Activated naive CD4-positive, alpha-beta T cell treated with anti-CD3 and anti-CD28 coated beads, Interleukin-2, amount 50 U/mL, for 24 hours (primary cell): ENCODE measurements around the gene STH.

Experiments used
- H3K27ac Mint-ChIP-seq: one replicate; pipeline ENCODE4 v1.8.0; 2021; ENCODE audit warnings: mild to moderate bottlenecking, mixed read lengths
- H3K27me3 Mint-ChIP-seq: one replicate; pipeline ENCODE4 v1.8.0; 2021; ENCODE audit warnings: mixed read lengths
- H3K36me3 Mint-ChIP-seq: one replicate; pipeline ENCODE4 v1.8.0; 2021; ENCODE audit warnings: mixed read lengths
- H3K4me1 Mint-ChIP-seq: one replicate; pipeline ENCODE4 v1.8.0; 2021; ENCODE audit warnings: mixed read lengths
- H3K4me3 Mint-ChIP-seq: one replicate; pipeline ENCODE4 v1.8.0; 2021; ENCODE audit warnings: mild to moderate bottlenecking, mixed read lengths
- H3K9me3 Mint-ChIP-seq: one replicate; pipeline ENCODE4 v1.8.0; 2021; ENCODE audit warnings: mixed read lengths

The STH gene

GRCh38 chr17:45962221-45962972 is 36.7 kb upstream of the STH start:
- no peaks in the 10 kb centered on the region for H3K9me3 Mint-ChIP-seq
- H3K27me3 Mint-ChIP-seq: peaks cover 2% of the 10 kb centered on the region
- H3K27ac Mint-ChIP-seq: no peak overlapping the region
- H3K36me3 Mint-ChIP-seq: no peaks in the 10 kb centered on the region
- H3K4me1 Mint-ChIP-seq: no peaks in the 10 kb centered on the region
- H3K4me3 Mint-ChIP-seq: no peak overlapping the region

GRCh38 chr17:45963283-45963682 is 35.8 kb upstream of the STH start:
- Mint-ChIP-seq H3K27ac (no peak overlapping the region), H3K9me3 (no peaks in the 10 kb centered on the region), H3K27me3 (peaks cover 5% of the 10 kb centered on the region), H3K4me3 (no peak overlapping the region), H3K36me3 (no peaks in the 10 kb centered on the region), H3K4me1 (no peaks in the 10 kb centered on the region)

- H3K9me3 Mint-ChIP-seq: no peaks in the 10 kb centered on the region
- peaks cover 5% of the 10 kb centered on the region for H3K27me3 Mint-ChIP-seq
- H3K27ac Mint-ChIP-seq: no peak overlapping the region
- no peaks in the 10 kb centered on the region for H3K4me1 Mint-ChIP-seq
- no peaks in the 10 kb centered on the region for H3K36me3 Mint-ChIP-seq
- no peak overlapping the region for H3K4me3 Mint-ChIP-seq
Measured at GRCh38 chr17:45963889-45964288, 35.2 kb upstream of the STH start.

GRCh38 chr17:45964634-45965033 is 34.4 kb upstream of the STH start:
- H3K4me1 Mint-ChIP-seq: no peaks in the 10 kb centered on the region
- no peaks in the 10 kb centered on the region for H3K36me3 Mint-ChIP-seq
- no peak overlapping the region for H3K4me3 Mint-ChIP-seq
- H3K27ac Mint-ChIP-seq: no peak overlapping the region
- H3K27me3 Mint-ChIP-seq: peaks cover 5% of the 10 kb centered on the region
- H3K9me3 Mint-ChIP-seq: no peaks in the 10 kb centered on the region

- H3K27ac Mint-ChIP-seq: no peak overlapping the region
- no peaks in the 10 kb centered on the region for H3K4me1 Mint-ChIP-seq
- H3K9me3 Mint-ChIP-seq: no peaks in the 10 kb centered on the region
- H3K36me3 Mint-ChIP-seq: no peaks in the 10 kb centered on the region
- no peak overlapping the region for H3K4me3 Mint-ChIP-seq
- H3K27me3 Mint-ChIP-seq: peaks cover 5% of the 10 kb centered on the region
Measured at GRCh38 chr17:45965812-45966211, 33.2 kb upstream of the STH start.

- Mint-ChIP-seq H3K36me3 (no peaks in the 10 kb centered on the region), H3K4me3 (no peak overlapping the region), H3K4me1 (no peaks in the 10 kb centered on the region), H3K9me3 (no peaks in the 10 kb centered on the region), H3K27me3 (peaks cover 5% of the 10 kb centered on the region), H3K27ac (no peak overlapping the region)
Measured at GRCh38 chr17:45966606-45967280, 32.3 kb upstream of the STH start.

GRCh38 chr17:45967378-45967777 is 31.7 kb upstream of the STH start:
- Mint-ChIP-seq H3K4me1 (no peaks in the 10 kb centered on the region), H3K36me3 (no peaks in the 10 kb centered on the region), H3K4me3 (no peak overlapping the region), H3K27me3 (peaks cover 5% of the 10 kb centered on the region), H3K27ac (no peak overlapping the region), H3K9me3 (no peaks in the 10 kb centered on the region)

GRCh38 chr17:45968732-45969131 is 30.3 kb upstream of the STH start:
- H3K4me1 Mint-ChIP-seq: no peaks in the 10 kb centered on the region
- H3K27me3 Mint-ChIP-seq: peaks cover 5% of the 10 kb centered on the region
- H3K9me3 Mint-ChIP-seq: no peaks in the 10 kb centered on the region
- H3K36me3 Mint-ChIP-seq: no peaks in the 10 kb centered on the region
- no peak overlapping the region for H3K27ac Mint-ChIP-seq
- no peak overlapping the region for H3K4me3 Mint-ChIP-seq

GRCh38 chr17:45969726-45970125 is 29.3 kb upstream of the STH start:
- Mint-ChIP-seq H3K4me1 (no peaks in the 10 kb centered on the region), H3K4me3 (no peak overlapping the region), H3K36me3 (no peaks in the 10 kb centered on the region), H3K9me3 (no peaks in the 10 kb centered on the region), H3K27me3 (peaks cover 5% of the 10 kb centered on the region), H3K27ac (no peak overlapping the region)

GRCh38 chr17:45970659-45971058 is 28.4 kb upstream of the STH start:
- Mint-ChIP-seq H3K27me3 (peaks cover 5% of the 10 kb centered on the region), H3K4me3 (no peak overlapping the region), H3K4me1 (no peaks in the 10 kb centered on the region), H3K27ac (no peak overlapping the region), H3K36me3 (no peaks in the 10 kb centered on the region), H3K9me3 (no peaks in the 10 kb centered on the region)

GRCh38 chr17:45971698-45972141 is 27.3 kb upstream of the STH start:
- Mint-ChIP-seq H3K27ac (no peak overlapping the region), H3K4me3 (no peak overlapping the region), H3K27me3 (peaks cover 5% of the 10 kb centered on the region), H3K9me3 (no peaks in the 10 kb centered on the region), H3K36me3 (no peaks in the 10 kb centered on the region), H3K4me1 (no peaks in the 10 kb centered on the region)

GRCh38 chr17:45972531-45972930 is 26.5 kb upstream of the STH start:
- Mint-ChIP-seq H3K27ac (no peak overlapping the region), H3K4me1 (no peaks in the 10 kb centered on the region), H3K4me3 (no peak overlapping the region), H3K27me3 (peaks cover 3% of the 10 kb centered on the region), H3K36me3 (no peaks in the 10 kb centered on the region), H3K9me3 (no peaks in the 10 kb centered on the region)

- no peaks in the 10 kb centered on the region for H3K4me1 Mint-ChIP-seq
- H3K27ac Mint-ChIP-seq: no peak overlapping the region
- H3K4me3 Mint-ChIP-seq: no peak overlapping the region
Measured at GRCh38 chr17:45973099-45973780, 25.8 kb upstream of the STH start.

GRCh38 chr17:45973946-45974859 is 24.8 kb upstream of the STH start:
- Mint-ChIP-seq H3K4me1 (no peaks in the 10 kb centered on the region), H3K27ac (no peak overlapping the region), H3K4me3 (no peak overlapping the region), H3K36me3 (no peaks in the 10 kb centered on the region), H3K27me3 (no peaks in the 10 kb centered on the region), H3K9me3 (no peaks in the 10 kb centered on the region)

More at GRCh38 chr17:45973099-45973780, 25.8 kb upstream of the STH start:
- no peaks in the 10 kb centered on the region for H3K36me3 Mint-ChIP-seq
- H3K27me3 Mint-ChIP-seq: no peaks in the 10 kb centered on the region
- H3K9me3 Mint-ChIP-seq: no peaks in the 10 kb centered on the region

- Mint-ChIP-seq H3K4me3 (no peak overlapping the region), H3K36me3 (no peaks in the 10 kb centered on the region), H3K27me3 (no peaks in the 10 kb centered on the region), H3K9me3 (no peaks in the 10 kb centered on the region), H3K4me1 (no peaks in the 10 kb centered on the region), H3K27ac (no peak overlapping the region)
Measured at GRCh38 chr17:45974916-45975630, 24.0 kb upstream of the STH start.
